Colonic mucosa (tissue), 4 donors: ENCODE data around the gene HECW1. TPM values are rescaled to one million over a fixed set of nuclear protein-coding genes. Genes with fewer than 3 reads are reported as not detected.

ENCODE experiments used
- DNase-seq: peaks from one replicate; pipeline ENCODE4 v3.0.0-alpha.2; 2020
- H3K27ac ChIP-seq: fragments of 200-600 bp; one replicate; pipeline ENCODE4 v1.8.0; 2021
- H3K27me3 ChIP-seq: fragments of 200-600 bp; one replicate; pipeline ENCODE4 v1.8.0; 2021
- H3K36me3 ChIP-seq: fragments of 200-600 bp; one replicate; pipeline ENCODE4 v1.8.0; 2021
- H3K4me1 ChIP-seq: fragments of 200-600 bp; one replicate; pipeline ENCODE4 v1.8.0; 2021; ENCODE audit warnings: mild to moderate bottlenecking
- H3K4me3 ChIP-seq: fragments of 200-600 bp; one replicate; pipeline ENCODE4 v1.8.0; 2021
- H3K9ac ChIP-seq, 2 donors: one replicate each; pipeline ENCODE4 v1.7.0; 2013; ENCODE audit warnings: control low read depth in 2 of 2, low read depth in 2 of 2, low read length in 2 of 2
- H3K9me3 ChIP-seq: fragments of 200-600 bp; one replicate; pipeline ENCODE4 v1.8.0; 2021
- intact Hi-C: fragments of 100-400 bp; cut with DNase I; formaldehyde crosslinking; loops from one replicate; pipeline ENCODE4 v1.14.1; 2022
- total RNA-seq, 2 donors: library from RNA; stranded (reverse); fragmentation: NEBNext Ultra II Directional in 1 of 2; extraction: Animal tissue kit (Norgen Biotek cat#: 25700) in 1 of 2; gene quantifications; one replicate each; pipeline ENCODE4 v1.2.1, GENCODE V29; 2021
- TF ChIP-seq, protein P1 (sequence below): fragments of 200-600 bp; IDR thresholded peaks from one replicate; pipeline ENCODE4 v1.8.0; 2022; ENCODE audit warnings: antibody characterized with exemption, mild to moderate bottlenecking
- donor health status: healthy.
- donor health status: DM: no; HTN: no; CAD: no.
- donor health status: DM: no; HTN: no; CAD: no.

Gene HECW1
- total RNA-seq, 2 donors from 2014 or later = 0.35 to 0.40 TPM

- TF ChIP-seq, protein P1, sequence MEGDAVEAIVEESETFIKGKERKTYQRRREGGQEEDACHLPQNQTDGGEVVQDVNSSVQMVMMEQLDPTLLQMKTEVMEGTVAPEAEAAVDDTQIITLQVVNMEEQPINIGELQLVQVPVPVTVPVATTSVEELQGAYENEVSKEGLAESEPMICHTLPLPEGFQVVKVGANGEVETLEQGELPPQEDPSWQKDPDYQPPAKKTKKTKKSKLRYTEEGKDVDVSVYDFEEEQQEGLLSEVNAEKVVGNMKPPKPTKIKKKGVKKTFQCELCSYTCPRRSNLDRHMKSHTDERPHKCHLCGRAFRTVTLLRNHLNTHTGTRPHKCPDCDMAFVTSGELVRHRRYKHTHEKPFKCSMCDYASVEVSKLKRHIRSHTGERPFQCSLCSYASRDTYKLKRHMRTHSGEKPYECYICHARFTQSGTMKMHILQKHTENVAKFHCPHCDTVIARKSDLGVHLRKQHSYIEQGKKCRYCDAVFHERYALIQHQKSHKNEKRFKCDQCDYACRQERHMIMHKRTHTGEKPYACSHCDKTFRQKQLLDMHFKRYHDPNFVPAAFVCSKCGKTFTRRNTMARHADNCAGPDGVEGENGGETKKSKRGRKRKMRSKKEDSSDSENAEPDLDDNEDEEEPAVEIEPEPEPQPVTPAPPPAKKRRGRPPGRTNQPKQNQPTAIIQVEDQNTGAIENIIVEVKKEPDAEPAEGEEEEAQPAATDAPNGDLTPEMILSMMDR = no peak
- no peaks in the 10 kb centered on the region for H3K27me3 ChIP-seq
- H3K9me3 ChIP-seq = no peaks in the 10 kb centered on the region
- no peak overlapping the region for H3K27ac ChIP-seq
- intact Hi-C loops = no loop called here
- no peak for DNase-seq
- H3K9ac ChIP-seq = no peak overlapping the region
- H3K4me3 ChIP-seq = no peak overlapping the region
- no peaks in the 10 kb centered on the region for H3K36me3 ChIP-seq
- no peaks in the 10 kb centered on the region for H3K4me1 ChIP-seq
Observed at GRCh38 chr7:43535810-43536585, 423.6 kb downstream of the HECW1 start.

DNA sequence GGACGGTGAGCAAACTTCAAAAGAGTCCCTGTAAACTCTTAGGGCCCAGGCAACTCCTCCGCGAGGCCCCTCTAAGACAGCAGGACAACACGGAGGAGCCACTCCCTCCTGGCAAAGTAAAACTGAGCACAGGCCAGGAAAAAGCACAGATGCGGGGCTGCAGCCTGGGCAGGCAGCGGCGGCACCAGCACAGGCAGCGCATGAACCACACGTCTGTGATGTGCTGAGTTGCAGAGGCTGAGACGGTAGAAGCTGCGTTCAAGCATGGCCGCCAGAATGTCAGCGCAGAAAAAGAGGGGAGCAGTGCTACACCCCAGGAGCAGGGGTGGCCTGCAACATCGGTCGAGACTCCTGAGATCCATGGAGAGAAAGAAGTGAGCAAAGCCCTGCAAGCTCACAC lies 424.3 kb downstream of the HECW1 start:
- intact Hi-C loops = no loop called here
- TF ChIP-seq, protein P1 = no peak
- no peak for DNase-seq
- no peak overlapping the region for H3K27ac ChIP-seq
- H3K9ac ChIP-seq = no peak overlapping the region
- no peaks in the 10 kb centered on the region for H3K27me3 ChIP-seq
- no peaks in the 10 kb centered on the region for H3K9me3 ChIP-seq
- no peaks in the 10 kb centered on the region for H3K36me3 ChIP-seq
- no peaks in the 10 kb centered on the region for H3K4me1 ChIP-seq
- H3K4me3 ChIP-seq = no peak overlapping the region

DNA sequence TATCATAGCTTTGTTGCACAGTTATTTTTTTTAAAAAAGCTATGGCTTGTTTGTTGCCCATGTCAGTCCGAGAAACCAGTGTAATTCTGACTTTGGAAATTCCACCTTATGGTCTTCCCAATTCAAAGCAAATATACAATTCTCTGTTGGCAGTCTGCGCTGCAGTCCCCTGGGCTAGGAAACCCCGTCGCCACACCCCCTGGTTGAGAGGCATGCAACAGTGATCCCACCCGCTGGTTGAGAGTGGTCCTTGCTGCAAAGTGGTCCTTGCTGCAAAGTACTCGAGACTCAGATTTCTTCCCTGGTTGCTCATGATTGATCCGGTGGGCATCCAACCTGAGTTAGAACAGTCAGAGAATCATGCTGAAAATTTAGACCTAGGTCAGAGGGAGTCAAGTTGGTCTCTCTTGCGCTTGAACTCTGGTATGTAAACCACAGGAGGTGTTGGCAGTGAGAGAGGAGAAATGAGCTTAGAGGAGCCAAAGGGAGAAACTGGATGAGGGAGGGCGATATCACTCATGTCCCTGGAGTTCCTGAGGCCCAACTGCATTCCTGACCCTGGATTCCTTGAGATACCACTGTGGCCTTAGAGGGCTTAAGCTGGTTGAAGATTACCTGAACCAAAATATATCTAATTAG lies 425.4 kb downstream of the HECW1 start:
- Histone ChIP-seq H3K27me3 (no peaks in the 10 kb centered on the region), H3K4me1 (no peaks in the 10 kb centered on the region), H3K9ac (no peak overlapping the region), H3K27ac (no peak overlapping the region), H3K9me3 (no peaks in the 10 kb centered on the region), H3K36me3 (no peaks in the 10 kb centered on the region), H3K4me3 (no peak overlapping the region)
- no peak for DNase-seq
- TF ChIP-seq, protein P1 = no peak
- intact Hi-C loops = no loop called here

GRCh38 chr7:43538404-43538771 lies 425.9 kb downstream of the HECW1 start:
- no peak overlapping the region for H3K9ac ChIP-seq
- no peaks in the 10 kb centered on the region for H3K36me3 ChIP-seq
- TF ChIP-seq, protein P1 = no peak
- H3K4me1 ChIP-seq = no peaks in the 10 kb centered on the region
- no peak overlapping the region for H3K4me3 ChIP-seq
- DNase-seq = no peak
- H3K27ac ChIP-seq = no peak overlapping the region
- no peaks in the 10 kb centered on the region for H3K9me3 ChIP-seq
- H3K27me3 ChIP-seq = no peaks in the 10 kb centered on the region
- intact Hi-C loops = no loop called here

DNA sequence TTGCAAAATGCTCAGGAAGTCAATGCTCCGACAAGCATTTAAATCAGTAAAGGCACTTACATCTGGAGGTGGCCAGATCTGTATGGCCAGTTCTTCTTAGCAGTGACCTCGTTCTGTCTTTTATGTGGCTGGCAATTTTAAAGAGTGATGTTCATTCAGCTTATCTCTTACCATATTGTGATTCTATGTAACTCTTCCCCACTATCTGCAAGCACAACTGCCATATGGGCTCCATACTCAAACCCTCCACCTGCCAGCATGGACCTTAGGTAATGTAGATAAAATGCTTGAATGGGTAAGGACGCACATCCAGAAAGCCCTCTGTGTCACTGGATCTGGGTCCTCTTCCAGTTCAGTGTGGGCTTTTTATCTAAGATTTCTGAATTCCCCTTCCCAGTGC lies 428.0 kb downstream of the HECW1 start:
- TF ChIP-seq, protein P1 = no peak
- DNase-seq = no peak

More for the DNA sequence above, 428.0 kb downstream of the HECW1 start:
- Histone ChIP-seq H3K27me3 (no peaks in the 10 kb centered on the region), H3K27ac (no peak overlapping the region), H3K36me3 (no peaks in the 10 kb centered on the region), H3K4me1 (no peaks in the 10 kb centered on the region), H3K4me3 (no peak overlapping the region), H3K9me3 (no peaks in the 10 kb centered on the region), H3K9ac (no peak overlapping the region)
- intact Hi-C loops = no loop called here
